Measurements from ENCODE around the gene GEMIN4.
"Not testable (repeated sequence)": the region's sequence is repeated elsewhere in the genome, so short reads cannot be mapped to it uniquely, and the experiment has no call there.

Gene GEMIN4

DNA sequence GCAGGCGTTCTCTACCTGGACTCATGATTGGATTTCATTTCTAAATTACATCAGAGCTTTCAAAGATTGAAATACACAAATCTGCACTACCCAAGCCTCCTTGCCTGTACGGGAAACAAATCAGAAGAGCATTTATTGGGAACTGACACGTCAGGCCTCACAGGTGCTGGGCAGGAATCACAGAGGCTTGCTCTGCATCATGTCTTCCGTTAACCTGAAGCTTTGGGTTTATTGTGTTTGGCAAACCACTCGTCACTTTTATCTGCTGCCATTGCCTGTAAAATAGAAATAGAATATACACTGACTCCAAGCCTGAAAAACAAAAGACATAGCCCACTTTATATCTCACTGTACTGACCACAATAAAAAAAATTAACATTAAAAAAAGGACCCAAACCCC, 7.9 kb upstream of the GEMIN4 start:
- Histone ChIP-seq H3K36me3 (ENCODE audit: insufficient read depth, low read length) (peaks cover 38% of the 10 kb centered on the region), H3K9me3 (ENCODE audit: control insufficient read depth, insufficient read depth, low read length) (no peaks in the 10 kb centered on the region), H3K9ac (ENCODE audit: low read depth, low read length) (no peak overlapping the region), H3K4me1 (ENCODE audit: insufficient read depth, low read length) (no peaks in the 10 kb centered on the region)

GRCh38 chr17:756010-756567, 4.0 kb upstream of the GEMIN4 start:
- H3K9me3 ChIP-seq (ENCODE audit: control insufficient read depth, insufficient read depth, low read length); H3K9ac ChIP-seq (ENCODE audit: low read depth, low read length); H3K4me1 ChIP-seq (ENCODE audit: insufficient read depth, low read length): not testable (repeated sequence)
- peaks cover 14% of the 10 kb centered on the region for H3K36me3 ChIP-seq (ENCODE audit: insufficient read depth, low read length)

DNA sequence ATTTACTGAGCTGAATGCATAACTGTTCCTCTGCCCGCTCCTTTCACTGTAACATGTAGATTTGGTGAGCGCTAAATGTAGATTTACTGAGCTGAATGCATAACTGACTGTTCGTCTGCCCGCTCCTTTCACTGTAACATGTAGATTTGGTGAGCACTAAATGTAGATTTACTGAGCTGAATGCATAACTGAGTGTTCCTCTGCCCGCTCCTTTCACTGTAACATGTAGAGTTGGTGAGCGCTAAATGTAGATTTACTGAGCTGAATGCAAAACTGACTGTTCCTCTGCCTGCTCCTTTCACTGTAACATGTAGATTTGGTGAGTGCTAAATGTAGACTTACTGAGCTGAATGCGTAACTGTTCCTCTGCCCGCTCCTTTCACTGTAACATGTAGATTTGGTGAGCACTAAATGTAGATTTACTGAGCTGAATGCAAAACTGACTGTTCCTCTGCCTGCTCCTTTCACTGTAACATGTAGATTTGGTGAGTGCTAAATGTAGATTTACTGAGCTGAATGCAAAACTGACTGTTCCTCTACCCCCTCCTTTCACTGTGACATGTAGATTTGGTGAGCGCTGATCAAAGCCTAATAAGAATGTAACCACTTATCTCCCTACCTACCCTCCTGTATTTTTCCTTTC, 3.4 kb upstream of the GEMIN4 start:
- not testable (repeated sequence) for H3K9ac ChIP-seq (ENCODE audit: low read depth, low read length); H3K4me1 ChIP-seq (ENCODE audit: insufficient read depth, low read length); H3K9me3 ChIP-seq (ENCODE audit: control insufficient read depth, insufficient read depth, low read length)
- H3K36me3 ChIP-seq (ENCODE audit: insufficient read depth, low read length) = peaks cover 10% of the 10 kb centered on the region

- peaks cover 15% of the 10 kb centered on the region for H3K36me3 ChIP-seq (ENCODE audit: insufficient read depth, low read length)
- no peaks in the 10 kb centered on the region; the same call in 1 of the 2 replicates for H3K4me1 ChIP-seq (ENCODE audit: insufficient read depth, low read length)
- H3K9ac ChIP-seq (ENCODE audit: low read depth, low read length) = no peak overlapping the region; the same call in 1 of the 2 replicates
- peaks cover 4% of the 10 kb centered on the region; the same call in 1 of the 2 replicates for H3K9me3 ChIP-seq (ENCODE audit: control insufficient read depth, insufficient read depth, low read length)
Observed at GRCh38 chr17:753418-753817, 1.4 kb upstream of the GEMIN4 start.

DNA sequence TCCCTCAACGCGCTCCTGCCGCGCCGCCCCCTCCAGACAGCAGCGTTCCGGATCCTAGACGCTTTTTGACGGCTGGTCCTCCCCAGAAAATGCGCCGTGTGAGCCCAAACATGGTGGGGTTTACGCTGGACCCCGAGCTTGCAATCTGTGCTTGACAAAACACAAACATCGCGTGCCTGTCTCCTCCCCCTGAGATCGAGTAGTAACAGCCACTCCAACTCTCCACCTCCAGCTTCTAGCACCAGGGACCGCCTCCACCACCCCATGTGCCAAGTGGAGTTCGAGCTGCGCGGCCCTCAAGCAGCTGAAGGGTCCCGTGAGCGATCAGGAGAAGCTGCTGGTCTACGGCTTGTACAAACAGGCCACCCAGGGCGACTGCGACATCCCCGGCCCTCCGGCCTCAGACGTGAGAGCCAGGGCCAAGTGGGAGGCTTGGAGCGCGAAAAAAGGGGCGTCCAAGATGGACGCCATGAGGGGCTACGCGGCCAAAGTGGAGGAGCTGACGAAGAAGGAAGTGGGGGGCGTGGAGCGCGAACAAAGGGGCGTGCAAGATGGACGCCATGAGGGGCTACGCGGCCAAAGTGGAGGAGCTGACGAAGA, 656 bp upstream of the GEMIN4 start:
- Histone ChIP-seq H3K4me1 (ENCODE audit: insufficient read depth, low read length) (no peaks in the 10 kb centered on the region; the same call in 1 of the 2 replicates), H3K36me3 (ENCODE audit: insufficient read depth, low read length) (peaks cover 19% of the 10 kb centered on the region), H3K9me3 (ENCODE audit: control insufficient read depth, insufficient read depth, low read length) (peaks cover 4% of the 10 kb centered on the region; the same call in 1 of the 2 replicates)

DNA sequence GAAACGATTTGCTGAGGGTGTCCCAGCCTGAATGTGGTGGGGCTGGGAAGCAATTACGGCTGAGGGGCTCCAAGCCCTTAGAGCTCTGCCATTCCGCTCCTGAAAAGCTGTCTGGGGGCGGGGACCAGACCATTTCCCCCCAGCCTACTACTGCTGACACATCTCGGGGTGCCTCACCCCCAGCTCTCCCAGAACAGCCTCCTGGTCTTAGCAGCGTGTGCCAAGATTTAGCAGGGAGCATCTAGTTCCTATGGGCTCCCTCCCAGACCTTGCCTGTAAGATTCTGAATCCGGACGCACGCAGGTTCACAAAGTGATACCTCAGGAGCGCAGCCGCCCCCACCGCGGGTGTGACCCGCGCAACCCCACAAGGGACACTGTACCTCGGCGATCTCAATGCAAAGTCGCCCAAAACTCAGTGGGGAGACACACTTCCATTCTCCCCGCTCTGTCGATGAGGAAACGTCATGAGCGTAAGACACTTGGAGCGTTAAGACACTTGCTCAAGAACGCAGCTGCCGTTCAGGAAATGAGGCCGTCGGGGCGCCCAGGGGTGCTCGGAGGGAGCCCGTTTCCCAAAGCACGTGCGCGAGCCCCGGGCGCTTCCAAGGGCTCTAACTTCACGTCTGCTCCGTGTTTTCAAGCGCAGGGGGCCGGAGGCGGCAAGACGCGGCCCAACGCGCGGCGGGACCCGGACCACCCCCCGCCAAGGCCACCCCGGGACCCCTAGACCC, 629 bp downstream of the GEMIN4 start:
- H3K9me3 ChIP-seq (ENCODE audit: control insufficient read depth, insufficient read depth, low read length) = peaks cover 4% of the 10 kb centered on the region; the same call in 1 of the 2 replicates
- peaks cover 20% of the 10 kb centered on the region for H3K36me3 ChIP-seq (ENCODE audit: insufficient read depth, low read length)
- H3K9ac ChIP-seq (ENCODE audit: low read depth, low read length) = peak overlapping the region; percentile 65
- no peaks in the 10 kb centered on the region; the same call in 1 of the 2 replicates for H3K4me1 ChIP-seq (ENCODE audit: insufficient read depth, low read length)

More for the DNA sequence above, 656 bp upstream of the GEMIN4 start:
- peak overlapping the region; percentile 65 for H3K9ac ChIP-seq (ENCODE audit: low read depth, low read length)

- Histone ChIP-seq H3K36me3 (ENCODE audit: insufficient read depth, low read length) (peaks cover 26% of the 10 kb centered on the region), H3K4me1 (ENCODE audit: insufficient read depth, low read length) (no peaks in the 10 kb centered on the region; the same call in 1 of the 2 replicates), H3K9ac (ENCODE audit: low read depth, low read length) (no peak overlapping the region; the same call in 1 of the 2 replicates), H3K9me3 (ENCODE audit: control insufficient read depth, insufficient read depth, low read length) (peaks cover 4% of the 10 kb centered on the region; the same call in 1 of the 2 replicates)
Observed at GRCh38 chr17:750431-751037, 1.5 kb downstream of the GEMIN4 start.

- peaks cover 33% of the 10 kb centered on the region for H3K36me3 ChIP-seq (ENCODE audit: insufficient read depth, low read length)
- not testable (repeated sequence) for H3K9ac ChIP-seq (ENCODE audit: low read depth, low read length)
Observed at GRCh38 chr17:749359-749758, 2.7 kb downstream of the GEMIN4 start.

GRCh38 chr17:748604-749003, 3.5 kb downstream of the GEMIN4 start:
- peaks cover 33% of the 10 kb centered on the region for H3K36me3 ChIP-seq (ENCODE audit: insufficient read depth, low read length)
- H3K9me3 ChIP-seq (ENCODE audit: control insufficient read depth, insufficient read depth, low read length); H3K4me1 ChIP-seq (ENCODE audit: insufficient read depth, low read length); H3K9ac ChIP-seq (ENCODE audit: low read depth, low read length): not testable (repeated sequence)

More at GRCh38 chr17:749359-749758, 2.7 kb downstream of the GEMIN4 start:
- not testable (repeated sequence) for H3K9me3 ChIP-seq (ENCODE audit: control insufficient read depth, insufficient read depth, low read length); H3K4me1 ChIP-seq (ENCODE audit: insufficient read depth, low read length)

- H3K9me3 ChIP-seq (ENCODE audit: control insufficient read depth, insufficient read depth, low read length) = peaks cover 4% of the 10 kb centered on the region; the same call in 1 of the 2 replicates
- no peak overlapping the region for H3K9ac ChIP-seq (ENCODE audit: low read depth, low read length)
- H3K36me3 ChIP-seq (ENCODE audit: insufficient read depth, low read length) = peaks cover 36% of the 10 kb centered on the region
- no peaks in the 10 kb centered on the region for H3K4me1 ChIP-seq (ENCODE audit: insufficient read depth, low read length)
Observed at GRCh38 chr17:746783-747629, 5.1 kb downstream of the GEMIN4 start.

- Histone ChIP-seq H3K36me3 (ENCODE audit: insufficient read depth, low read length) (peaks cover 36% of the 10 kb centered on the region), H3K9ac (ENCODE audit: low read depth, low read length) (no peak overlapping the region; the same call in 1 of the 2 replicates), H3K9me3 (ENCODE audit: control insufficient read depth, insufficient read depth, low read length) (peaks cover 4% of the 10 kb centered on the region; the same call in 1 of the 2 replicates), H3K4me1 (ENCODE audit: insufficient read depth, low read length) (no peaks in the 10 kb centered on the region)
Observed at GRCh38 chr17:746181-746580, 5.9 kb downstream of the GEMIN4 start.

- no peaks in the 10 kb centered on the region for H3K4me1 ChIP-seq (ENCODE audit: insufficient read depth, low read length)
- no peak overlapping the region for H3K9ac ChIP-seq (ENCODE audit: low read depth, low read length)
- H3K36me3 ChIP-seq (ENCODE audit: insufficient read depth, low read length) = peaks cover 37% of the 10 kb centered on the region
- peaks cover 4% of the 10 kb centered on the region; the same call in 1 of the 2 replicates for H3K9me3 ChIP-seq (ENCODE audit: control insufficient read depth, insufficient read depth, low read length)
Observed at GRCh38 chr17:745406-745805, 6.7 kb downstream of the GEMIN4 start.

DNA sequence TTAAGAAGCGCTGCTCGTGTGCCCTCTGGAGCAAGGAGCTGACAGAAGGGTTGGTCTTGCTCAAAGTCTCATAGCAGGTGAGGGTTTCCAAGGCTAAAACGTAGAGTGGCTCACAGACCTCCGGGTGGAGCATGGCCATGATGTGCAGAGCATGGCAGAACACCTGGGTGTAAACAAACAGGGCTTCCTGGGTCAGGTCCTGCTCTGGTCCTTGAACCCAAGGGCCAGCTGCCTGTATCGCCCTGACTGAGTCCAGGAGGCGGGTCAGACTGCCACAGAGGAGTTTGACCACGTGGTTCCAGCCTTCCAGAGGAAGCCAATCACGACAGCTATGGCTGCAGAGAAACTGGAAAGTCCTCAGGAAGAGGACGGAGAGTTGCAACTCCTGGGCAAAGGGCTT, 7.1 kb downstream of the GEMIN4 start:
- Histone ChIP-seq H3K9ac (ENCODE audit: low read depth, low read length) (no peak overlapping the region), H3K9me3 (ENCODE audit: control insufficient read depth, insufficient read depth, low read length) (peaks cover 4% of the 10 kb centered on the region; the same call in 1 of the 2 replicates), H3K36me3 (ENCODE audit: insufficient read depth, low read length) (peaks cover 40% of the 10 kb centered on the region), H3K4me1 (ENCODE audit: insufficient read depth, low read length) (no peaks in the 10 kb centered on the region)

All from ES-I3 (cell line).